K562 (cell line): ENCODE data around the gene TRIM26. TPM values are rescaled to one million over a fixed set of nuclear protein-coding genes. Genes with fewer than 3 reads are reported as not detected.
"Not testable (repeated sequence)": the region's sequence is repeated elsewhere in the genome, so short reads cannot be mapped to it uniquely, and the experiment has no call there.

ENCODE experiments used
- ATAC-seq: fragments of 200-7000 bp; cut with Tn5 transposase; 3 replicates; pipeline ENCODE4 v1.9.1; 2020; ENCODE audit warnings: moderate library complexity
- BruUV-seq: library from RNA; stranded (reverse); fragments of 400-500 nt; replicated peaks from 2 replicates; lab custom pipeline; 2021; lab: Mats Ljungman, UMichigan
- CTCF ChIA-PET: fragments of 300-600 bp; formaldehyde crosslinking; extraction: SDS; loops from one replicate; lab custom pipeline; 2021; ENCODE audit warnings: low intra/inter-chr PET ratio; lab: Yijun Ruan, JAX
- POLR2A ChIA-PET: fragments of 300-600, 350-650 bp; sonication (Branson Sonifier 250); formaldehyde crosslinking; extraction: SDS; loops from one replicate; lab custom pipeline; 2021; ENCODE audit warnings: antibody characterized with exemption, inconsistent platforms; lab: Yijun Ruan, JAX
- DNase-seq, 4 experiments: peaks; one replicate each; pipeline versions ENCODE4 v3.0.0 to v3.0.0-alpha.2; 2011 to 2018; ENCODE audit warnings: low spot score in 3 of 4, mixed read lengths in 3 of 4; ENCODE audit errors: extremely low read depth in 1 of 4
- FAIRE-seq: peaks from 2 replicates; lab custom pipeline; 2011; peaks lifted over from hg19 to GRCh38; lab: Jason Lieb, UNC
- H2AFZ ChIP-seq: 2 replicates; pipeline ENCODE4 v1.6.0; 2011; ENCODE audit warnings: low read depth, low read length, control low read depth, inconsistent platforms
- H3K27ac ChIP-seq: fragments of 200-600 bp; 3 replicates; pipeline ENCODE4 v1.8.0; 2011; ENCODE audit warnings: low read depth, mild to moderate bottlenecking, control low read depth, inconsistent platforms, low read length, moderate library complexity, mixed read lengths; ENCODE audit errors: extremely low read depth
- H3K27me3 ChIP-seq, 2 experiments: fragments of 300-600 bp in 1 of 2; 2 replicates in 1 of 2; 3 replicates in 1 of 2; pipeline versions ENCODE4 v1.6.0 to v1.8.0; 2011; ENCODE audit warnings: inconsistent platforms in 2 of 2, low read length in 2 of 2, mild to moderate bottlenecking in 1 of 2, mixed read lengths in 1 of 2, moderate library complexity in 1 of 2; ENCODE audit not compliant: control insufficient read depth in 2 of 2, insufficient read depth in 2 of 2
- H3K36me3 ChIP-seq: fragments of 300-600 bp; 3 replicates; pipeline ENCODE4 v1.8.0; 2011; ENCODE audit warnings: mild to moderate bottlenecking, low read length, inconsistent platforms; ENCODE audit not compliant: control insufficient read depth, insufficient read depth
- H3K4me1 ChIP-seq, 2 experiments: fragments of 200-600 bp in 1 of 2; replicated peaks in 1 of 2; 2 replicates in 1 of 2; 3 replicates in 1 of 2; pipeline versions ENCODE4 v1.5.1 to v1.8.0; 2011; ENCODE audit warnings: inconsistent platforms in 2 of 2, low read length in 2 of 2, mild to moderate bottlenecking in 1 of 2, mixed read lengths in 1 of 2, moderate library complexity in 1 of 2; ENCODE audit not compliant: control insufficient read depth in 2 of 2, insufficient read depth in 2 of 2
- H3K4me2 ChIP-seq: 2 replicates; pipeline ENCODE4 v1.6.1; 2011; ENCODE audit warnings: low read length, control low read depth, inconsistent platforms, mixed read lengths; ENCODE audit not compliant: insufficient read depth
- H3K4me3 ChIP-seq: fragments of 200-600 bp; sonication (generic), shearing (Covaris generic); 2 replicates; pipeline ENCODE4 v1.5.1; 2016; ENCODE audit warnings: control low read depth, inconsistent platforms
- H3K79me2 ChIP-seq: fragments of 200-600 bp; 3 replicates; pipeline ENCODE4 v1.8.0; 2011; ENCODE audit warnings: low read length, inconsistent platforms; ENCODE audit not compliant: control insufficient read depth, insufficient read depth
- H3K9ac ChIP-seq, 2 experiments: 2 replicates each; pipeline versions ENCODE4 v1.6.0 to v1.6.1; 2011; ENCODE audit warnings: low read depth in 2 of 2, low read length in 2 of 2, control low read depth in 1 of 2, inconsistent platforms in 1 of 2, mild to moderate bottlenecking in 1 of 2, mixed read lengths in 1 of 2; ENCODE audit not compliant: insufficient read depth in 1 of 2
- H3K9me1 ChIP-seq: one replicate; pipeline ENCODE4 v1.6.0; 2011; ENCODE audit warnings: inconsistent platforms, mild to moderate bottlenecking, low read length, moderate library complexity; ENCODE audit not compliant: control insufficient read depth, insufficient read depth
- H3K9me3 ChIP-seq: replicated peaks from 2 replicates; pipeline ENCODE4 v1.5.1; 2011; ENCODE audit warnings: low read depth, low read length, inconsistent platforms; ENCODE audit not compliant: control insufficient read depth, insufficient read depth
- H4K20me1 ChIP-seq: replicated peaks from 2 replicates; pipeline ENCODE4 v1.6.1; 2011; ENCODE audit warnings: low read length, inconsistent platforms, mixed read lengths; ENCODE audit not compliant: control insufficient read depth, insufficient read depth
- CC2D1A ChIP-seq: fragments of 450-650 bp; IDR thresholded peaks from 2 replicates; pipeline ENCODE4 v1.6.1; 2017; ENCODE audit warnings: mild to moderate bottlenecking
- HDAC3 ChIP-seq: fragments of 450-650 bp; IDR thresholded peaks from 2 replicates; pipeline ENCODE4 v1.6.1; 2018; ENCODE audit warnings: borderline replicate concordance, mild to moderate bottlenecking, moderate library complexity; ENCODE audit not compliant: partially characterized antibody
- HDAC8 ChIP-seq: fragments of 450-650 bp; IDR thresholded peaks from 2 replicates; pipeline ENCODE4 v1.6.1; 2016; ENCODE audit warnings: mild to moderate bottlenecking, missing genetic modification characterization, moderate library complexity, missing compliant biosample characterization
- JUN ChIP-seq, 2 experiments: sonication (generic) in 1 of 2; formaldehyde crosslinking in 1 of 2; IDR thresholded peaks; 2 replicates each; pipeline versions ENCODE4 v1.6.1 to v1.8.0; 2012 to 2022; ENCODE audit warnings: borderline replicate concordance in 2 of 2, mild to moderate bottlenecking in 2 of 2, improper control_type of control experiment in 1 of 2, low read depth in 1 of 2, low read length in 1 of 2, missing genetic modification reagents in 1 of 2
- MTF1 ChIP-seq: fragments of 250-450 bp; sonication (Bioruptor Pico); IDR thresholded peaks from 2 replicates; pipeline ENCODE4 v1.9.0; 2021; ENCODE audit warnings: moderate library complexity, mild to moderate bottlenecking, inconsistent platforms, borderline replicate concordance
- NFRKB ChIP-seq: fragments of 450-650 bp; IDR thresholded peaks from 2 replicates; pipeline ENCODE4 v1.6.1; 2016; ENCODE audit warnings: low read depth
- SAFB2 ChIP-seq: fragments of 200-400 bp; formaldehyde crosslinking; IDR thresholded peaks from 2 replicates; pipeline ENCODE4 v1.6.1; 2018; ENCODE audit warnings: borderline replicate concordance, low read length, low read depth, moderate library complexity; ENCODE audit not compliant: severe bottlenecking
- SIN3B ChIP-seq: fragments of 450-650 bp; IDR thresholded peaks from 2 replicates; pipeline ENCODE4 v1.6.1; 2017; ENCODE audit warnings: low read depth, mild to moderate bottlenecking, moderate library complexity
- SREBF2 ChIP-seq: sonication (generic); formaldehyde crosslinking; IDR thresholded peaks from 2 replicates; pipeline ENCODE4 v1.4.0; 2020; ENCODE audit warnings: mild to moderate bottlenecking, missing genetic modification reagents
- ZNF212 ChIP-seq: fragments of 450-650 bp; formaldehyde crosslinking; IDR thresholded peaks from 2 replicates; pipeline ENCODE4 v1.4.0; 2020; ENCODE audit warnings: mild to moderate bottlenecking
- ZNF444 ChIP-seq: fragments of 250-450 bp; sonication (Bioruptor Pico); IDR thresholded peaks from 2 replicates; pipeline ENCODE4 v1.4.0; 2020; ENCODE audit warnings: mild to moderate bottlenecking, moderate library complexity
- ZNF655 ChIP-seq: fragments of 250-450 bp; sonication (Bioruptor Pico); IDR thresholded peaks from 2 replicates; pipeline ENCODE4 v1.5.0; 2021
- WGBS: fragments of 100-300 bp; shearing (Covaris generic); methylation state at CpG from one replicate; pipeline ENCODE4 v1.1.6; 2016; ENCODE audit warnings: low coverage, mixed read lengths; ENCODE audit not compliant: insufficient coverage; ENCODE audit errors: missing lambda C conversion rate; 5-methylcytosine and 5-hydroxymethylcytosine counted together
- in situ Hi-C: fragments of 300-500 bp; cut with MboI; formaldehyde crosslinking; loops from 4 replicates; pipeline ENCODE4 v1.15.0; 2018; ENCODE audit warnings: inconsistent platforms, mixed read lengths
- intact Hi-C: fragments of 100-400 bp; cut with micrococcal nuclease; formaldehyde crosslinking; loops from 2 replicates; pipeline ENCODE4 v1.14.2; 2022
- polyA plus RNA-seq, 8 experiments: library from polyadenylated mRNA; depleted of rRNA in 4 of 8; stranded (reverse) in 5 of 8; unstranded in 3 of 8; fragments of >200 nt; fragmentation: Nextera tagmentation in 2 of 8; fragmentation: Illumina TruSeq in 1 of 8; extraction: Ambion mirVana in 2 of 8; extraction: Trizol in 1 of 8; gene quantifications; 2 replicates each; pipeline versions ENCODE4 v1.2.1 to v1.2.3, GENCODE V29; 2011 to 2014; ENCODE audit warnings: inconsistent platforms in 1 of 8, missing spikeins in 1 of 8
- total RNA-seq, 7 experiments: library from RNA; depleted of rRNA in 6 of 7; stranded (reverse); fragments of >200 nt in 6 of 7; fragmentation: Illumina TruSeq in 2 of 7; extraction: Trizol in 2 of 7; gene quantifications; 2 replicates each; pipeline versions ENCODE4 v1.2.1 to v1.2.3, GENCODE V29; 2011 to 2021; ENCODE audit warnings: low replicate concordance in 1 of 7

Gene TRIM26
- total and polyA plus RNA-seq, 9 of the 15 experiments (the other 6 are each of a cell fraction or from before 2014, with no cell fraction given): 0.80 to 5.0 (median 2.8) TPM

- TF ChIP-seq SIN3B: no peak
- TF ChIP-seq HDAC3: no peak
- no peak for TF ChIP-seq HDAC8 (tag)
- no peak for TF ChIP-seq ZNF212 (CRISPR knock-in tag)
- TF ChIP-seq SAFB2: no peak
- TF ChIP-seq ZNF444: no peak
- TF ChIP-seq CC2D1A: no peak
- TF ChIP-seq JUN (IDR thresholded peaks at IDR 0.05; ENCODE audit: borderline replicate concordance, low read depth, low read length): no peak
- no peak for TF ChIP-seq JUN (CRISPR knock-in tag; IDR thresholded peaks at IDR 0.05; ENCODE audit: borderline replicate concordance)
- TF ChIP-seq NFRKB: no peak
- no peak for TF ChIP-seq MTF1 (CRISPR knock-in tag)
- no peak for TF ChIP-seq ZNF655 (CRISPR knock-in tag)
- TF ChIP-seq SREBF2 (CRISPR knock-in tag): no peak
- no peaks in the 10 kb centered on the region for H3K9me1 ChIP-seq
- no peaks in the 10 kb centered on the region for H3K27me3 ChIP-seq
- WGBS: 7% methylated on average over 1 of the region's 1 CpG
- ATAC-seq: no peak
- no peaks in the 10 kb centered on the region for H4K20me1 ChIP-seq
- no peaks in the 10 kb centered on the region for H3K9me3 ChIP-seq
- H3K36me3 ChIP-seq: no peaks in the 10 kb centered on the region
- no peaks in the 10 kb centered on the region for H3K4me1 ChIP-seq
- no peak for DNase-seq
- intact Hi-C loops (no loop called here), in situ Hi-C loops (no loop called here)
- ChIA-PET CTCF (no interaction called here), POLR2A (interaction anchor here (0.6 to 0.7 kb wide), 2 partner anchors 10 to 79 kb away, joined by 3 read pairs; partner anchors contain the start of gene TRIM26)
- H3K4me2 ChIP-seq: no peak overlapping the region
- no peak overlapping the region for H2AFZ ChIP-seq
- H3K27ac ChIP-seq: no peak overlapping the region
- no TSS peak for BruUV-seq
- no peak for FAIRE-seq
- H3K4me3 ChIP-seq: no peak overlapping the region
- no peaks in the 10 kb centered on the region for H3K79me2 ChIP-seq
- H3K9ac ChIP-seq: no peak overlapping the region
These were observed 10.1 kb upstream of the TRIM26 start for GRCh38 chr6:30223339-30223738.

- H3K4me1 ChIP-seq, FAIRE-seq, H3K9ac ChIP-seq, H3K9me3 ChIP-seq, CTCF ChIA-PET, H3K4me2 ChIP-seq, H3K36me3 ChIP-seq, H3K27ac ChIP-seq, H3K4me3 ChIP-seq, H3K9me1 ChIP-seq, H2AFZ ChIP-seq, H4K20me1 ChIP-seq, in situ Hi-C loops, BruUV-seq, intact Hi-C loops, H3K27me3 ChIP-seq, H3K79me2 ChIP-seq, ATAC-seq, DNase-seq: not testable (repeated sequence)
- WGBS: 10% methylated on average over 22 of the region's 23 CpGs
- POLR2A ChIA-PET: interaction anchor here (0.6 kb wide), 1 partner anchor 93 kb away, joined by 3 read pairs; no protein-coding TSS in a partner anchor
These were observed 8.8 kb upstream of the TRIM26 start for GRCh38 chr6:30221956-30222355.
